OCI-LY7 (cell line): Measurements from ENCODE around the gene LGSN. TPM values are rescaled to one million over a fixed set of nuclear protein-coding genes. Genes with fewer than 3 reads are reported as not detected.
"Not testable (repeated sequence)": the region's sequence is repeated elsewhere in the genome, so short reads cannot be mapped to it uniquely, and the experiment has no call there.

Source experiments
- BruUV-seq: library from RNA; stranded (reverse); fragments of 400-500 nt; replicated peaks from 2 replicates; lab custom pipeline; 2021; lab: Mats Ljungman, UMichigan
- CTCF ChIA-PET: fragments of 300-600 bp; sonication (Branson Sonifier 250); formaldehyde crosslinking; loops from one replicate; lab custom pipeline; 2022; ENCODE audit warnings: antibody characterized with exemption; ENCODE audit not compliant: unreplicated experiment; lab: Charles Lee
- POLR2A ChIA-PET: fragments of 300-600 bp; sonication (Branson Sonifier 250); formaldehyde crosslinking; loops from one replicate; lab custom pipeline; 2022; ENCODE audit warnings: antibody characterized with exemption; lab: Charles Lee
- DNase-seq: peaks from one replicate; pipeline ENCODE4 v3.0.0-alpha.2; 2015; ENCODE audit warnings: low spot score
- H2AFZ ChIP-seq: fragments of 200-600 bp; sonication (generic), shearing (Covaris generic); 2 replicates; pipeline ENCODE4 v1.6.1; 2014; ENCODE audit warnings: mild to moderate bottlenecking, antibody characterized with exemption, low read length, moderate library complexity
- H3K27ac ChIP-seq: fragments of 200-600 bp; sonication (generic); 2 replicates; pipeline ENCODE4 v1.5.1; 2014; ENCODE audit warnings: mixed run types, low read depth, mild to moderate bottlenecking, moderate library complexity, low read length, inconsistent platforms; ENCODE audit not compliant: poor library complexity, severe bottlenecking
- H3K36me3 ChIP-seq: fragments of 200-600 bp; sonication (generic); 2 replicates; pipeline ENCODE4 v1.6.1; 2014; ENCODE audit warnings: mild to moderate bottlenecking, antibody characterized with exemption, low read length, moderate library complexity, mixed read lengths; ENCODE audit not compliant: insufficient read depth
- H3K4me1 ChIP-seq: fragments of 200-600 bp; sonication (generic); 2 replicates; pipeline ENCODE4 v1.5.1; 2014; ENCODE audit warnings: mild to moderate bottlenecking, low read length; ENCODE audit not compliant: insufficient read depth, poor library complexity, severe bottlenecking
- H3K4me2 ChIP-seq: fragments of 200-600 bp; sonication (generic); 2 replicates; pipeline ENCODE4 v1.6.1; 2014; ENCODE audit warnings: mild to moderate bottlenecking, low read length
- H3K4me3 ChIP-seq: fragments of 200-600 bp; sonication (generic); 2 replicates; pipeline ENCODE4 v1.5.1; 2014; ENCODE audit warnings: mild to moderate bottlenecking, low read depth, low read length; ENCODE audit not compliant: poor library complexity, severe bottlenecking
- H3K79me2 ChIP-seq: fragments of 200-600 bp; sonication (generic); 2 replicates; pipeline ENCODE4 v1.6.1; 2016; ENCODE audit warnings: low read depth, mild to moderate bottlenecking, low read length, moderate library complexity, mixed read lengths; ENCODE audit not compliant: insufficient read depth
- H3K9me2 ChIP-seq: fragments of 200-600 bp; sonication (generic); 2 replicates; pipeline ENCODE4 v1.6.1; 2016; ENCODE audit warnings: mild to moderate bottlenecking, low read length, mixed read lengths; ENCODE audit not compliant: insufficient read depth
- H3K9me3 ChIP-seq: fragments of 200-600 bp; sonication (generic); 2 replicates; pipeline ENCODE4 v1.6.1; 2014; ENCODE audit warnings: mild to moderate bottlenecking, mixed run types, low read length, mixed read lengths
- H4K20me1 ChIP-seq: fragments of 200-600 bp; sonication (generic); 2 replicates; pipeline ENCODE4 v1.6.1; 2014; ENCODE audit warnings: mild to moderate bottlenecking, antibody characterized with exemption, low read length, moderate library complexity, mixed read lengths; ENCODE audit not compliant: insufficient read depth
- EZH2phosphoT487 ChIP-seq: fragments of 200-600 bp; sonication (generic); IDR thresholded peaks from 2 replicates; pipeline ENCODE4 v1.6.1; 2018; ENCODE audit warnings: low read depth, borderline replicate concordance, mild to moderate bottlenecking, mixed run types, antibody characterized with exemption, low read length, moderate library complexity, mixed read lengths
- intact Hi-C: fragments of 100-400 bp; cut with micrococcal nuclease; formaldehyde crosslinking; loops from one replicate; pipeline ENCODE4 v1.10.0; 2022; ENCODE audit not compliant: unreplicated experiment
- total RNA-seq, 2 experiments: library from RNA; depleted of rRNA in 1 of 2; stranded (reverse); fragments of >200 nt in 1 of 2; shearing (Covaris generic) in 1 of 2; gene quantifications; 2 replicates each; pipeline ENCODE4 v1.2.3, GENCODE V29; 2014 to 2022
- TF ChIP-seq, protein P1 (sequence below): fragments of 200-600 bp; sonication (generic); conservative IDR thresholded peaks from 2 replicates; pipeline ENCODE4 v1.5.1; 2014; ENCODE audit warnings: mild to moderate bottlenecking, antibody characterized with exemption, low read length, moderate library complexity, mixed read lengths

Gene LGSN
- total RNA-seq, 2 experiments from 2014 or later = 0.25 to 0.76 TPM

DNA sequence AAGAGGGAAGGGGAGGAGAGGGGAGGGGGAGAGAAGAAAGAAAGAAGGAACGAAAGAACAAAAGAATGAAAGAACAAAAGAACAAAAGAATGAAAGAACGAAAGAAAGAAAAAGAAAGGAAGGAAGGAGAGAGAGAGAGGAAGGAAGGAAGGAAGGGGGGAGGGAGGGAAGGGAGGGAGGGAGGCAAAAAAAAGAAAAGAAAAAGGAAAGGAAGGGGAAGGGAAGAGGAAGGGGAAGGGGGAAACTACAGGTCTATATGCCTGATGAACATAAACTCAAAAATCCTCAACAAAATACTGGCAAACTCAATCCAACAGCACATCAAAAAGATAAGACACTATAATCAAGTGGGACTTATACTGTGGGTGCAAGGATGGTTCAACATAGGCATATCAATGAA, 13.7 kb upstream of the LGSN start:
- Histone ChIP-seq H3K9me2 (no peaks in the 10 kb centered on the region), H4K20me1 (no peaks in the 10 kb centered on the region), H3K4me1 (no peaks in the 10 kb centered on the region), H3K9me3 (no peaks in the 10 kb centered on the region), H3K27ac (no peak overlapping the region), H3K79me2 (no peaks in the 10 kb centered on the region), H3K4me2 (no peak overlapping the region), H3K4me3 (no peak overlapping the region), H3K36me3 (no peaks in the 10 kb centered on the region), H2AFZ (no peak overlapping the region)
- ChIA-PET CTCF (no interaction called here), POLR2A (interaction anchor here (0.7 kb wide), 1 partner anchor 9 kb away, joined by 3 read pairs; no protein-coding TSS in a partner anchor)
- no peak for DNase-seq
- intact Hi-C loops = no loop called here
- TF ChIP-seq, protein P1, sequence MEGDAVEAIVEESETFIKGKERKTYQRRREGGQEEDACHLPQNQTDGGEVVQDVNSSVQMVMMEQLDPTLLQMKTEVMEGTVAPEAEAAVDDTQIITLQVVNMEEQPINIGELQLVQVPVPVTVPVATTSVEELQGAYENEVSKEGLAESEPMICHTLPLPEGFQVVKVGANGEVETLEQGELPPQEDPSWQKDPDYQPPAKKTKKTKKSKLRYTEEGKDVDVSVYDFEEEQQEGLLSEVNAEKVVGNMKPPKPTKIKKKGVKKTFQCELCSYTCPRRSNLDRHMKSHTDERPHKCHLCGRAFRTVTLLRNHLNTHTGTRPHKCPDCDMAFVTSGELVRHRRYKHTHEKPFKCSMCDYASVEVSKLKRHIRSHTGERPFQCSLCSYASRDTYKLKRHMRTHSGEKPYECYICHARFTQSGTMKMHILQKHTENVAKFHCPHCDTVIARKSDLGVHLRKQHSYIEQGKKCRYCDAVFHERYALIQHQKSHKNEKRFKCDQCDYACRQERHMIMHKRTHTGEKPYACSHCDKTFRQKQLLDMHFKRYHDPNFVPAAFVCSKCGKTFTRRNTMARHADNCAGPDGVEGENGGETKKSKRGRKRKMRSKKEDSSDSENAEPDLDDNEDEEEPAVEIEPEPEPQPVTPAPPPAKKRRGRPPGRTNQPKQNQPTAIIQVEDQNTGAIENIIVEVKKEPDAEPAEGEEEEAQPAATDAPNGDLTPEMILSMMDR = no peak
- no peak for TF ChIP-seq EZH2phosphoT487
- no TSS peak for BruUV-seq

DNA sequence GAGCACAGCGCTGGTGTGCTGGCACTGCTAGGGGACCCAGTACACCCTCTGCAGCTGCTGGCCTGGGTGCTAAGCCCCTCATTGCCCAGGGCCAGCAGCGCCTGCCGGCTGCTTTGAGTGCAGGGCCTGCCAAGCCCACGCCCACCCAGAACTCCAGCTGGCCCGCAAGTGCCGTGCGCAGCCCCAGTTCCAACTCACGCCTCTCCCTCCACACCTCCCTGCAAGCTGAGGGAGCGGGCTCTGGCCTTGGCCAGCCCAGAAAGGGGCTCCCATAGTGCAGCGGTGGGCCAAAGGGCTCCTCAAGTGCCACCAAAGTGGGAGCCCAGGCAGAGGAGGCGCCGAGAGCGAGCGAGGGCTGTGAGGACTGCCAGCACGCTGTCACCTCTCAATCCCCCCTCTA, 6.8 kb upstream of the LGSN start:
- H2AFZ ChIP-seq, BruUV-seq, intact Hi-C loops, H3K9me2 ChIP-seq, DNase-seq, H3K79me2 ChIP-seq, H3K27ac ChIP-seq, H3K4me2 ChIP-seq, H3K4me3 ChIP-seq, H3K9me3 ChIP-seq, H3K36me3 ChIP-seq, H3K4me1 ChIP-seq, CTCF ChIA-PET, H4K20me1 ChIP-seq: not testable (repeated sequence)
- POLR2A ChIA-PET = interaction anchor here (0.6 to 0.7 kb wide), 2 partner anchors 27 to 511 kb away, joined by 4 to 5 read pairs; no protein-coding TSS in a partner anchor

DNA sequence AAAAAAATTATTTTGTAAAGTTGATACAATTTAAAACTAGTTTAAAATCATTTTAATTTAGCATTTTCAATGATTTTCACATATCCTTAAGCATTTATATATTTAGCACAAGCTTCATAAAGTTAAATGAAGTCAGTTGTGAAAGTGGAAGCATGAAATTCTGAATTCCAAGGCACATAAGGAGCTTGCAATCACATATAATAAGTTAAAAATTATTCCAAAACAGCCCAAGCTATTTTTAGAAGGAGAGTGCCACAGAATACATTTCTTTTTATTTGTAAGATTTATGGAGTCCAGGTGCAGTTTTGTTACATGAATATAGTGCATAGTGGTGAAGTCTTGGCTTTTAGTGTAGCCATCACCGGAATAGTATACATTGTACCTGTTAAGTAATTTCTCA, 3.2 kb upstream of the LGSN start:
- Histone ChIP-seq H3K36me3 (no peaks in the 10 kb centered on the region), H2AFZ (no peak overlapping the region), H3K9me3 (no peaks in the 10 kb centered on the region), H4K20me1 (no peaks in the 10 kb centered on the region), H3K79me2 (no peaks in the 10 kb centered on the region), H3K4me2 (no peak overlapping the region), H3K4me3 (no peak overlapping the region), H3K4me1 (no peaks in the 10 kb centered on the region), H3K27ac (no peak overlapping the region), H3K9me2 (no peaks in the 10 kb centered on the region)
- CTCF ChIA-PET = no interaction called here
- intact Hi-C loops = no loop called here
- no TSS peak for BruUV-seq
- TF ChIP-seq EZH2phosphoT487 = no peak
- TF ChIP-seq, protein P1 = no peak
- DNase-seq = no peak
- POLR2A ChIA-PET = interaction anchor here (0.5 to 0.6 kb wide), 4 partner anchors 113 to 974 kb away, joined by 3 to 5 read pairs (median 3); no protein-coding TSS in a partner anchor
